ENCODE measurements around the gene STXBP3. TPM values are rescaled to one million over a fixed set of nuclear protein-coding genes. Genes with fewer than 3 reads are reported as not detected.

The STXBP3 gene
- total and polyA plus RNA-seq, 9 of the 15 experiments (the other 6 are each of a cell fraction or from before 2014, with no cell fraction given): 32.5 to 52.5 (median 39.2) TPM

DNA sequence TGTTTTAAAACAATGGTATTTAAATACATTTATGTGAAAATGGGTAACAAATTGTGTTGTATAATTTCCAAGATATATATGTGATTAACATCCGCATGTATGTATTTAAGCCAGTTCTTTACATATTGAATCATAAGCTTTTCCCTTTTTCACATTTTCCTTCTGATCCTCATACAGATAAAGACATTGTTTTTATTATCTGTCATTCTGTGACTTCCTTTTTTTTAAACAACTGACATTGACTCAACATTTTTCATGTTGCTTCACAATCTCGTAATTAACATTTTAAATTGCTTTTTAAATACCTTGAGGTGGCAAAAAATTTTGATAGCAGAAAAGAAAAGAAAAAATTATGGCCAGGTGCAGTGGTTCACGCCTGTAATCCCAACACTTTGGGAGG lies 1.4 kb downstream of the STXBP3 start (continued):
- TF ChIP-seq, protein P1, sequence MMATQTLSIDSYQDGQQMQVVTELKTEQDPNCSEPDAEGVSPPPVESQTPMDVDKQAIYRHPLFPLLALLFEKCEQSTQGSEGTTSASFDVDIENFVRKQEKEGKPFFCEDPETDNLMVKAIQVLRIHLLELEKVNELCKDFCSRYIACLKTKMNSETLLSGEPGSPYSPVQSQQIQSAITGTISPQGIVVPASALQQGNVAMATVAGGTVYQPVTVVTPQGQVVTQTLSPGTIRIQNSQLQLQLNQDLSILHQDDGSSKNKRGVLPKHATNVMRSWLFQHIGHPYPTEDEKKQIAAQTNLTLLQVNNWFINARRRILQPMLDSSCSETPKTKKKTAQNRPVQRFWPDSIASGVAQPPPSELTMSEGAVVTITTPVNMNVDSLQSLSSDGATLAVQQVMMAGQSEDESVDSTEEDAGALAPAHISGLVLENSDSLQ (IDR thresholded peaks at IDR 0.05): peak; percentile 32; the same call in 1 of the 2 replicates
- peak; percentile 68 for TF ChIP-seq CEBPB (tag; IDR thresholded peaks at IDR 0.05)
- no peak for TF ChIP-seq ZNF444 (CRISPR knock-in tag; IDR thresholded peaks at IDR 0.05)
- TF ChIP-seq, protein P2, sequence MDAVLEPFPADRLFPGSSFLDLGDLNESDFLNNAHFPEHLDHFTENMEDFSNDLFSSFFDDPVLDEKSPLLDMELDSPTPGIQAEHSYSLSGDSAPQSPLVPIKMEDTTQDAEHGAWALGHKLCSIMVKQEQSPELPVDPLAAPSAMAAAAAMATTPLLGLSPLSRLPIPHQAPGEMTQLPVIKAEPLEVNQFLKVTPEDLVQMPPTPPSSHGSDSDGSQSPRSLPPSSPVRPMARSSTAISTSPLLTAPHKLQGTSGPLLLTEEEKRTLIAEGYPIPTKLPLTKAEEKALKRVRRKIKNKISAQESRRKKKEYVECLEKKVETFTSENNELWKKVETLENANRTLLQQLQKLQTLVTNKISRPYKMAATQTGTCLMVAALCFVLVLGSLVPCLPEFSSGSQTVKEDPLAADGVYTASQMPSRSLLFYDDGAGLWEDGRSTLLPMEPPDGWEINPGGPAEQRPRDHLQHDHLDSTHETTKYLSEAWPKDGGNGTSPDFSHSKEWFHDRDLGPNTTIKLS (IDR thresholded peaks at IDR 0.05; ENCODE audit: borderline replicate concordance, low read depth): no peak
- no peak for TF ChIP-seq PCBP2 (IDR thresholded peaks at IDR 0.05; ENCODE audit: low read depth, low read length, poor library complexity, severe bottlenecking)
- peak; percentile 40; the same call in 1 of the 2 replicates for TF ChIP-seq NFE2 (IDR thresholded peaks at IDR 0.05; ENCODE audit: low read depth)
- peak; percentile 68; the same call in 1 of the 2 replicates for TF ChIP-seq SMARCE1 (IDR thresholded peaks at IDR 0.05)
- no peak for TF ChIP-seq MIER1 (IDR thresholded peaks at IDR 0.05; ENCODE audit: low read depth)
- TF ChIP-seq, protein P3, sequence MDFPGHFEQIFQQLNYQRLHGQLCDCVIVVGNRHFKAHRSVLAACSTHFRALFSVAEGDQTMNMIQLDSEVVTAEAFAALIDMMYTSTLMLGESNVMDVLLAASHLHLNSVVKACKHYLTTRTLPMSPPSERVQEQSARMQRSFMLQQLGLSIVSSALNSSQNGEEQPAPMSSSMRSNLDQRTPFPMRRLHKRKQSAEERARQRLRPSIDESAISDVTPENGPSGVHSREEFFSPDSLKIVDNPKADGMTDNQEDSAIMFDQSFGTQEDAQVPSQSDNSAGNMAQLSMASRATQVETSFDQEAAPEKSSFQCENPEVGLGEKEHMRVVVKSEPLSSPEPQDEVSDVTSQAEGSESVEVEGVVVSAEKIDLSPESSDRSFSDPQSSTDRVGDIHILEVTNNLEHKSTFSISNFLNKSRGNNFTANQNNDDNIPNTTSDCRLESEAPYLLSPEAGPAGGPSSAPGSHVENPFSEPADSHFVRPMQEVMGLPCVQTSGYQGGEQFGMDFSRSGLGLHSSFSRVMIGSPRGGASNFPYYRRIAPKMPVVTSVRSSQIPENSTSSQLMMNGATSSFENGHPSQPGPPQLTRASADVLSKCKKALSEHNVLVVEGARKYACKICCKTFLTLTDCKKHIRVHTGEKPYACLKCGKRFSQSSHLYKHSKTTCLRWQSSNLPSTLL (IDR thresholded peaks at IDR 0.05): no peak
- TF ChIP-seq, protein P4, sequence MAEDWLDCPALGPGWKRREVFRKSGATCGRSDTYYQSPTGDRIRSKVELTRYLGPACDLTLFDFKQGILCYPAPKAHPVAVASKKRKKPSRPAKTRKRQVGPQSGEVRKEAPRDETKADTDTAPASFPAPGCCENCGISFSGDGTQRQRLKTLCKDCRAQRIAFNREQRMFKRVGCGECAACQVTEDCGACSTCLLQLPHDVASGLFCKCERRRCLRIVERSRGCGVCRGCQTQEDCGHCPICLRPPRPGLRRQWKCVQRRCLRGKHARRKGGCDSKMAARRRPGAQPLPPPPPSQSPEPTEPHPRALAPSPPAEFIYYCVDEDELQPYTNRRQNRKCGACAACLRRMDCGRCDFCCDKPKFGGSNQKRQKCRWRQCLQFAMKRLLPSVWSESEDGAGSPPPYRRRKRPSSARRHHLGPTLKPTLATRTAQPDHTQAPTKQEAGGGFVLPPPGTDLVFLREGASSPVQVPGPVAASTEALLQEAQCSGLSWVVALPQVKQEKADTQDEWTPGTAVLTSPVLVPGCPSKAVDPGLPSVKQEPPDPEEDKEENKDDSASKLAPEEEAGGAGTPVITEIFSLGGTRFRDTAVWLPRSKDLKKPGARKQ (CRISPR knock-in tag; IDR thresholded peaks at IDR 0.05): no peak
- TF ChIP-seq, protein P5, sequence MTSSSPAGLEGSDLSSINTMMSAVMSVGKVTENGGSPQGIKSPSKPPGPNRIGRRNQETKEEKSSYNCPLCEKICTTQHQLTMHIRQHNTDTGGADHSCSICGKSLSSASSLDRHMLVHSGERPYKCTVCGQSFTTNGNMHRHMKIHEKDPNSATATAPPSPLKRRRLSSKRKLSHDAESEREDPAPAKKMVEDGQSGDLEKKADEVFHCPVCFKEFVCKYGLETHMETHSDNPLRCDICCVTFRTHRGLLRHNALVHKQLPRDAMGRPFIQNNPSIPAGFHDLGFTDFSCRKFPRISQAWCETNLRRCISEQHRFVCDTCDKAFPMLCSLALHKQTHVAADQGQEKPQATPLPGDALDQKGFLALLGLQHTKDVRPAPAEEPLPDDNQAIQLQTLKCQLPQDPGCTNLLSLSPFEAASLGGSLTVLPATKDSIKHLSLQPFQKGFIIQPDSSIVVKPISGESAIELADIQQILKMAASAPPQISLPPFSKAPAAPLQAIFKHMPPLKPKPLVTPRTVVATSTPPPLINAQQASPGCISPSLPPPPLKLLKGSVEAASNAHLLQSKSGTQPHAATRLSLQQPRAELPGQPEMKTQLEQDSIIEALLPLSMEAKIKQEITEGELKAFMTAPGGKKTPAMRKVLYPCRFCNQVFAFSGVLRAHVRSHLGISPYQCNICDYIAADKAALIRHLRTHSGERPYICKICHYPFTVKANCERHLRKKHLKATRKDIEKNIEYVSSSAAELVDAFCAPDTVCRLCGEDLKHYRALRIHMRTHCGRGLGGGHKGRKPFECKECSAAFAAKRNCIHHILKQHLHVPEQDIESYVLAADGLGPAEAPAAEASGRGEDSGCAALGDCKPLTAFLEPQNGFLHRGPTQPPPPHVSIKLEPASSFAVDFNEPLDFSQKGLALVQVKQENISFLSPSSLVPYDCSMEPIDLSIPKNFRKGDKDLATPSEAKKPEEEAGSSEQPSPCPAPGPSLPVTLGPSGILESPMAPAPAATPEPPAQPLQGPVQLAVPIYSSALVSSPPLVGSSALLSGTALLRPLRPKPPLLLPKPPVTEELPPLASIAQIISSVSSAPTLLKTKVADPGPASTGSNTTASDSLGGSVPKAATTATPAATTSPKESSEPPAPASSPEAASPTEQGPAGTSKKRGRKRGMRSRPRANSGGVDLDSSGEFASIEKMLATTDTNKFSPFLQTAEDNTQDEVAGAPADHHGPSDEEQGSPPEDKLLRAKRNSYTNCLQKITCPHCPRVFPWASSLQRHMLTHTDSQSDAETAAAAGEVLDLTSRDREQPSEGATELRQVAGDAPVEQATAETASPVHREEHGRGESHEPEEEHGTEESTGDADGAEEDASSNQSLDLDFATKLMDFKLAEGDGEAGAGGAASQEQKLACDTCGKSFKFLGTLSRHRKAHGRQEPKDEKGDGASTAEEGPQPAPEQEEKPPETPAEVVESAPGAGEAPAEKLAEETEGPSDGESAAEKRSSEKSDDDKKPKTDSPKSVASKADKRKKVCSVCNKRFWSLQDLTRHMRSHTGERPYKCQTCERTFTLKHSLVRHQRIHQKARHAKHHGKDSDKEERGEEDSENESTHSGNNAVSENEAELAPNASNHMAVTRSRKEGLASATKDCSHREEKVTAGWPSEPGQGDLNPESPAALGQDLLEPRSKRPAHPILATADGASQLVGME (CRISPR knock-in tag; IDR thresholded peaks at IDR 0.05): no peak
- TF ChIP-seq, protein P6, sequence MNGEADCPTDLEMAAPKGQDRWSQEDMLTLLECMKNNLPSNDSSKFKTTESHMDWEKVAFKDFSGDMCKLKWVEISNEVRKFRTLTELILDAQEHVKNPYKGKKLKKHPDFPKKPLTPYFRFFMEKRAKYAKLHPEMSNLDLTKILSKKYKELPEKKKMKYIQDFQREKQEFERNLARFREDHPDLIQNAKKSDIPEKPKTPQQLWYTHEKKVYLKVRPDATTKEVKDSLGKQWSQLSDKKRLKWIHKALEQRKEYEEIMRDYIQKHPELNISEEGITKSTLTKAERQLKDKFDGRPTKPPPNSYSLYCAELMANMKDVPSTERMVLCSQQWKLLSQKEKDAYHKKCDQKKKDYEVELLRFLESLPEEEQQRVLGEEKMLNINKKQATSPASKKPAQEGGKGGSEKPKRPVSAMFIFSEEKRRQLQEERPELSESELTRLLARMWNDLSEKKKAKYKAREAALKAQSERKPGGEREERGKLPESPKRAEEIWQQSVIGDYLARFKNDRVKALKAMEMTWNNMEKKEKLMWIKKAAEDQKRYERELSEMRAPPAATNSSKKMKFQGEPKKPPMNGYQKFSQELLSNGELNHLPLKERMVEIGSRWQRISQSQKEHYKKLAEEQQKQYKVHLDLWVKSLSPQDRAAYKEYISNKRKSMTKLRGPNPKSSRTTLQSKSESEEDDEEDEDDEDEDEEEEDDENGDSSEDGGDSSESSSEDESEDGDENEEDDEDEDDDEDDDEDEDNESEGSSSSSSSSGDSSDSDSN (IDR thresholded peaks at IDR 0.05; ENCODE audit: borderline replicate concordance in 1 of 2, low read depth in 2 of 2, low read length in 2 of 2): no peak
- TF ChIP-seq MAFF (IDR thresholded peaks at IDR 0.05; ENCODE audit: low read length): peak; percentile 24; the same call in 1 of the 2 replicates
